BLaER1 treated with 17β-estradiol and CSF1 and Interleukin-3, amounts not matched to agents 10 nM and 100 nM (cell line): ENCODE data around the gene KCNC1.

Source experiments
- H3K27ac ChIP-seq, 11 experiments: shearing (Covaris generic); formaldehyde crosslinking; 2 replicates each; pipeline ENCODE4 v1.8.1; 2022
- H3K27me3 ChIP-seq, 11 experiments: shearing (Covaris generic); formaldehyde crosslinking; 2 replicates each; pipeline ENCODE4 v1.8.1; 2022
- H3K36me3 ChIP-seq, 11 experiments: shearing (Covaris generic); formaldehyde crosslinking; 2 replicates each; pipeline ENCODE4 v1.8.1; 2022
- H3K4me1 ChIP-seq, 10 experiments: shearing (Covaris generic); formaldehyde crosslinking; 2 replicates each; pipeline ENCODE4 v1.8.1; 2022
- H3K4me2 ChIP-seq, 11 experiments: shearing (Covaris generic); formaldehyde crosslinking; 2 replicates each; pipeline ENCODE4 v1.8.1; 2022
- H3K4me3 ChIP-seq, 10 experiments: shearing (Covaris generic); formaldehyde crosslinking; 2 replicates each; pipeline ENCODE4 v1.8.1; 2022
- H3K9ac ChIP-seq, 11 experiments: shearing (Covaris generic); formaldehyde crosslinking; 2 replicates each; pipeline ENCODE4 v1.8.1; 2022
- H3K9me3 ChIP-seq, 11 experiments: shearing (Covaris generic); formaldehyde crosslinking; replicated peaks in 1 of 11; 2 replicates each; pipeline ENCODE4 v1.8.1; 2022
- H4K20me1 ChIP-seq, 11 experiments: shearing (Covaris generic); formaldehyde crosslinking; 2 replicates each; pipeline ENCODE4 v1.8.1; 2022
- Cebpa-rat ChIP-seq, 11 experiments: shearing (Covaris generic); IDR thresholded peaks; 2 replicates each; pipeline ENCODE4 v1.8.1; 2022

Gene KCNC1

GRCh38 chr11:17769218-17769617 lies 34.6 kb downstream of the KCNC1 start:
- Histone ChIP-seq H3K27me3 (no peaks in the 10 kb centered on the region), H3K4me3 (no peak overlapping the region), H3K4me2 (peak overlapping the region in 1 of 11 experiments; percentile 63; a peak in 1 of 22 replicates), H3K36me3 (no peaks in the 10 kb centered on the region), H3K27ac (no peak overlapping the region), H3K9ac (no peak overlapping the region), H3K4me1 (peaks cover 0 to 49% (median 27%) of the 10 kb centered on the region in 10 experiments; a peak in 18 of 20 replicates), H4K20me1 (peaks cover 0 to 1% (median 0%) of the 10 kb centered on the region in 11 experiments; a peak in 3 of 22 replicates), H3K9me3 (no peaks in the 10 kb centered on the region)
- TF ChIP-seq Cebpa-rat (IDR thresholded peaks at IDR 0.05): no peak

- H3K27ac ChIP-seq: no peak overlapping the region
- H3K4me1 ChIP-seq: peaks cover 0 to 44% (median 26%) of the 10 kb centered on the region in 10 experiments; a peak in 18 of 20 replicates
- H3K4me3 ChIP-seq: no peak overlapping the region
- peaks cover 0 to 4% (median 0%) of the 10 kb centered on the region in 11 experiments; a peak in 3 of 22 replicates for H4K20me1 ChIP-seq
- TF ChIP-seq Cebpa-rat (IDR thresholded peaks at IDR 0.05): no peak
- H3K36me3 ChIP-seq: no peaks in the 10 kb centered on the region
- H3K9ac ChIP-seq: no peak overlapping the region
- H3K4me2 ChIP-seq: peak overlapping the region in 3 of 11 experiments; percentile 2 to 18 (median 5); a peak in 1 of 22 replicates
- no peaks in the 10 kb centered on the region for H3K9me3 ChIP-seq
- H3K27me3 ChIP-seq: no peaks in the 10 kb centered on the region
These were observed 35.6 kb downstream of the KCNC1 start for GRCh38 chr11:17770048-17770652.

- no peaks in the 10 kb centered on the region for H3K27me3 ChIP-seq
- H3K4me2 ChIP-seq: no peak overlapping the region
- H3K4me1 ChIP-seq: peaks cover 0 to 44% (median 29%) of the 10 kb centered on the region in 10 experiments; a peak in 18 of 20 replicates
- H3K9ac ChIP-seq: no peak overlapping the region
- TF ChIP-seq Cebpa-rat (IDR thresholded peaks at IDR 0.05): no peak
- no peaks in the 10 kb centered on the region for H3K9me3 ChIP-seq
- no peak overlapping the region for H3K27ac ChIP-seq
- no peaks in the 10 kb centered on the region for H3K36me3 ChIP-seq
- H4K20me1 ChIP-seq: peaks cover 0 to 4% (median 0%) of the 10 kb centered on the region in 11 experiments; a peak in 3 of 22 replicates
- H3K4me3 ChIP-seq: no peak overlapping the region
These were observed 36.3 kb downstream of the KCNC1 start for GRCh38 chr11:17770917-17771316.

- Histone ChIP-seq H3K9ac (no peak overlapping the region), H3K4me2 (no peak overlapping the region), H3K4me3 (no peak overlapping the region), H3K9me3 (no peaks in the 10 kb centered on the region), H3K27ac (no peak overlapping the region), H3K4me1 (peaks cover 0 to 42% (median 30%) of the 10 kb centered on the region in 10 experiments; a peak in 18 of 20 replicates), H3K36me3 (no peaks in the 10 kb centered on the region), H3K27me3 (no peaks in the 10 kb centered on the region), H4K20me1 (peaks cover 0 to 4% (median 0%) of the 10 kb centered on the region in 11 experiments; a peak in 3 of 22 replicates)
- TF ChIP-seq Cebpa-rat (IDR thresholded peaks at IDR 0.05): no peak
These were observed 36.8 kb downstream of the KCNC1 start for GRCh38 chr11:17771415-17771814.

GRCh38 chr11:17771841-17772401 lies 37.3 kb downstream of the KCNC1 start:
- Histone ChIP-seq H3K4me2 (no peak overlapping the region), H4K20me1 (peaks cover 0 to 4% (median 0%) of the 10 kb centered on the region in 11 experiments; a peak in 3 of 22 replicates), H3K4me1 (peaks cover 0 to 45% (median 33%) of the 10 kb centered on the region in 10 experiments; a peak in 18 of 20 replicates), H3K9ac (no peak overlapping the region), H3K27ac (no peak overlapping the region), H3K36me3 (no peaks in the 10 kb centered on the region), H3K27me3 (no peaks in the 10 kb centered on the region), H3K9me3 (no peaks in the 10 kb centered on the region), H3K4me3 (no peak overlapping the region)
- no peak for TF ChIP-seq Cebpa-rat (IDR thresholded peaks at IDR 0.05)

- peaks cover 0 to 4% (median 0%) of the 10 kb centered on the region in 11 experiments; a peak in 3 of 22 replicates for H4K20me1 ChIP-seq
- H3K36me3 ChIP-seq: no peaks in the 10 kb centered on the region
These were observed 38.4 kb downstream of the KCNC1 start for GRCh38 chr11:17772704-17773600.

GRCh38 chr11:17773674-17774073 lies 39.1 kb downstream of the KCNC1 start:
- H3K27me3 ChIP-seq: no peaks in the 10 kb centered on the region
- H3K9me3 ChIP-seq: no peaks in the 10 kb centered on the region
- H3K4me2 ChIP-seq: no peak overlapping the region
- H3K9ac ChIP-seq: no peak overlapping the region
- peaks cover 0 to 4% (median 0%) of the 10 kb centered on the region in 11 experiments; a peak in 3 of 22 replicates for H4K20me1 ChIP-seq
- no peak overlapping the region for H3K4me3 ChIP-seq
- no peak overlapping the region for H3K27ac ChIP-seq
- peaks cover 0 to 29% (median 19%) of the 10 kb centered on the region in 10 experiments; a peak in 13 of 20 replicates for H3K4me1 ChIP-seq
- no peaks in the 10 kb centered on the region for H3K36me3 ChIP-seq
- no peak for TF ChIP-seq Cebpa-rat (IDR thresholded peaks at IDR 0.05)

More at GRCh38 chr11:17772704-17773600, 38.4 kb downstream of the KCNC1 start:
- no peak for TF ChIP-seq Cebpa-rat (IDR thresholded peaks at IDR 0.05)
- Histone ChIP-seq H3K27ac (no peak overlapping the region), H3K4me3 (no peak overlapping the region), H3K4me2 (no peak overlapping the region), H3K9ac (no peak overlapping the region), H3K27me3 (no peaks in the 10 kb centered on the region), H3K4me1 (peaks cover 0 to 37% (median 26%) of the 10 kb centered on the region in 10 experiments; a peak in 17 of 20 replicates), H3K9me3 (no peaks in the 10 kb centered on the region)

- H3K27ac ChIP-seq: no peak overlapping the region
- no peak overlapping the region for H3K4me2 ChIP-seq
- H4K20me1 ChIP-seq: peaks cover 0 to 4% (median 0%) of the 10 kb centered on the region in 11 experiments; a peak in 3 of 22 replicates
- peaks cover 0 to 26% (median 17%) of the 10 kb centered on the region in 10 experiments; a peak in 12 of 20 replicates for H3K4me1 ChIP-seq
- no peaks in the 10 kb centered on the region for H3K27me3 ChIP-seq
- no peak for TF ChIP-seq Cebpa-rat (IDR thresholded peaks at IDR 0.05)
- no peaks in the 10 kb centered on the region for H3K36me3 ChIP-seq
- H3K9ac ChIP-seq: no peak overlapping the region
- H3K9me3 ChIP-seq: no peaks in the 10 kb centered on the region
- H3K4me3 ChIP-seq: no peak overlapping the region
These were observed 39.9 kb downstream of the KCNC1 start for GRCh38 chr11:17774232-17775034.
